ENCODE data around the gene COBL.

COBL gene

DNA sequence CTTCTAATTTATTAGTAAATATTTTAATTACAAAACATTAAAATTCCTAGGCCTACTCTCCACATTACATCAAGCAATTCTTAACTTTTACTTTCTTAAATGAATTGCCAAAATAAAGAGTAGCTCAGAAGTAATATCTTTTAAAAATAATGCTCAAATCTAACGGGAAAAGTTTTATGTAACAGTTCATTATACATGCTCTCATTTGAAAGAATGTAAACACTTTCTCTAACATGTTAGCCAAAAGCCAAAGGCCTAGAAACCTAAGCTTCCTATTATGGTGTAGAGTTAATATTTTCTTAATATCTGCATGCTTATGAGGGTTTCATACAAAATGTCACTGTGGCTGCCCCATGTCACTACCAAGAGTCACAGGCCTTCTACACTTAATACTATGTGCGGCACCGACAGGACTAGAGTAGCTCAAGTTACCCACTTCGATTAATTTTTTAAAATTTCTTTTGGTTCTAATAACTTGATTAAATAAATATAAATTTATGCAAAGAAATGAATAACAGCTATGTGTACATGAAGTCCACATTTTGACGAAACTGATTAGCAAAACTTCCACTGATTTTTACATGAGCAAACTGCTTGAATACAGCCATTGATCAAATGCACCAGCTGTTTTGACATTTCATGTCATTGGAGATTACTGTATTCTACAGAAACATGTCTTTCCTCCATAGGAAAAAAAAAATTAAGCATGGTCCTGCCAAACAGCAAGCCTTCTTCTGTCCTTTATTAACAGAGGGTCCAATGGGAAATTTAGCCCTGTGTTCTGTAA, 3.5 kb downstream of the COBL start:
- no peak for DNase-seq (ENCODE audit: low read depth)
- no peak overlapping the region for H3K4me3 ChIP-seq (ENCODE audit: low read length)
- TF ChIP-seq, protein P1, sequence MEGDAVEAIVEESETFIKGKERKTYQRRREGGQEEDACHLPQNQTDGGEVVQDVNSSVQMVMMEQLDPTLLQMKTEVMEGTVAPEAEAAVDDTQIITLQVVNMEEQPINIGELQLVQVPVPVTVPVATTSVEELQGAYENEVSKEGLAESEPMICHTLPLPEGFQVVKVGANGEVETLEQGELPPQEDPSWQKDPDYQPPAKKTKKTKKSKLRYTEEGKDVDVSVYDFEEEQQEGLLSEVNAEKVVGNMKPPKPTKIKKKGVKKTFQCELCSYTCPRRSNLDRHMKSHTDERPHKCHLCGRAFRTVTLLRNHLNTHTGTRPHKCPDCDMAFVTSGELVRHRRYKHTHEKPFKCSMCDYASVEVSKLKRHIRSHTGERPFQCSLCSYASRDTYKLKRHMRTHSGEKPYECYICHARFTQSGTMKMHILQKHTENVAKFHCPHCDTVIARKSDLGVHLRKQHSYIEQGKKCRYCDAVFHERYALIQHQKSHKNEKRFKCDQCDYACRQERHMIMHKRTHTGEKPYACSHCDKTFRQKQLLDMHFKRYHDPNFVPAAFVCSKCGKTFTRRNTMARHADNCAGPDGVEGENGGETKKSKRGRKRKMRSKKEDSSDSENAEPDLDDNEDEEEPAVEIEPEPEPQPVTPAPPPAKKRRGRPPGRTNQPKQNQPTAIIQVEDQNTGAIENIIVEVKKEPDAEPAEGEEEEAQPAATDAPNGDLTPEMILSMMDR (IDR thresholded peaks at IDR 0.05; ENCODE audit: insufficient read depth, low read depth, low read length, missing control alignments): no peak

DNA sequence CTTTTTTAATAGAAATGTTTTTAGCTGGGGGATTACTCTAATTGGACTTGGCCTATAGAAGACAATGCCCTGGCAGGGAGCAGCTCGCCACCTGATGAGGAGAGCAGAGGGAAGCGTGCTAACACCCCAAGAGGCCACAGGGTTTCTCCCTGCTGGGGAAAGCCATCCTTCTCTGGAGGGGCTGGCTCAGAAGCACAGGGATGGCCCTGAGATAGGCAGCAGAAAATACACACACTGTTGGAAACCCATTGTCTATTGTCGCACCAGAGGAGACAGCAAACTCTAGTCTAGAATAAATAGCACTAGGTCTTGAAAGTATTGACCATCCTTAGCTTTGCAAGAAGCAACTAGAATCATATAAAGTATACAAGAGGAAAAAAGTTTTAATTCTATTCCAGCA, 5.4 kb downstream of the COBL start:
- no peak overlapping the region for H3K4me3 ChIP-seq (ENCODE audit: low read length)
- no peak for DNase-seq (ENCODE audit: low read depth)
- TF ChIP-seq, protein P1 (IDR thresholded peaks at IDR 0.05; ENCODE audit: insufficient read depth, low read depth, low read length, missing control alignments): no peak

DNA sequence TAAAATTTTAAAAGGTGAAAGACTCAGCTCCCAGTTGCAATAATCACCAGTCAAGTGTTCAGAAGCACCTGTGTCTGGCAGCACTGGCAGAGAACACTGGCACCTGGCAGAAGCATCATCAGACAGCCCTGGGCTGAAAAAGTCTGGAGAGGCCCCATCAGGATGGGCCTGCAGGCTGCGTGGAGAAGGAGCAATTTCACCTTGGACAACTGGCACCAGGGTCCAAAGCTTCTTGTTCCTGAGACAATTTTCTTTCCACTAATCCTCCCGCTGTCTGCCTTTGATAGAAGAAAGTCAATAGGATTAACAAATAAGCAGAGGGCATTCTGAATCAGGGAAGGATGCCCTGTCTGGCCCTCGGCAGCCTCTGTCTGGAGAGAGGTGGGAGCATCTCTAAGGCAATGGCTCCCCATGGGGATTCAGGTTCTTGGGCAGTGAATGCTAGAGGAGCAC, 6.5 kb downstream of the COBL start:
- TF ChIP-seq, protein P1 (IDR thresholded peaks at IDR 0.05; ENCODE audit: insufficient read depth, low read depth, low read length, missing control alignments): no peak
- no peak for DNase-seq (ENCODE audit: low read depth)
- H3K4me3 ChIP-seq (ENCODE audit: low read length): no peak overlapping the region

DNA sequence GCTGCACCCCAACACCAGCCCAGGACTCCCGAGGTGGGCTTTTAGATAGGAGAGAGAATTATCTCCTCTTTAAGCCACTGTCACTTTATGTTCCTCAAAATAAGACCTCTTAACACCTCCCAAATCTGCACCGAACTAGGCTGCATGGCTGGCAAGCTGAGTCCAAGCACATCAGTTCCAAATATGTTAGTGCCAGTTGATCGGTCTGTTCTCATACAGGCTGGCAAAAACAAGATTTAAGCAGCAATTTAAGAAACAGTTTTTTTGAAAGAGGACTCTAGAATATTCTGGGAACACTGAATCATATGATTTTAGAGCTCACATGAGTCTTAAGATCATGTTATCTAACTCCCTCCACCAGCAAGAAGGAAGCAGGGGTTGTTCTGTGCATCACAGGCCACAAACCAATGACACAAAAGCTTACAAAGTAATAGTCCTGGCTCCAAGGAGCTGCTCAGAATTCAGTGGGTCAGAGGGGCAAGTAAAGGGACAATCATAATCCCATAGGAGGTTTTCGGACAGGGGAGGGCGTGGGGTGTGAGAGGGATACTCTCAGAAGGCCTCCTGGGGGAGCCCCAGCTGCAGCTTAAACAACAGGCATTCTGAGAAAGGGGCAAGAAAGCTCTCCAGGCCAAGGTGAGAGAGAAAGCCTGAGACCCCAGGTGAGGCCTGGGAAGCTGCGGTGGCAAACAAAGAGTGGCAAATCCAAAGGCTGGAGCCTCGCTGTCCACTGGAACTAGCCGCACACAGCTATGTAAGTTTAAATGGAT, 7.1 kb downstream of the COBL start:
- H3K4me3 ChIP-seq (ENCODE audit: low read length): no peak overlapping the region
- DNase-seq (ENCODE audit: low read depth): no peak
- TF ChIP-seq, protein P1 (IDR thresholded peaks at IDR 0.05; ENCODE audit: insufficient read depth, low read depth, low read length, missing control alignments): no peak

DNA sequence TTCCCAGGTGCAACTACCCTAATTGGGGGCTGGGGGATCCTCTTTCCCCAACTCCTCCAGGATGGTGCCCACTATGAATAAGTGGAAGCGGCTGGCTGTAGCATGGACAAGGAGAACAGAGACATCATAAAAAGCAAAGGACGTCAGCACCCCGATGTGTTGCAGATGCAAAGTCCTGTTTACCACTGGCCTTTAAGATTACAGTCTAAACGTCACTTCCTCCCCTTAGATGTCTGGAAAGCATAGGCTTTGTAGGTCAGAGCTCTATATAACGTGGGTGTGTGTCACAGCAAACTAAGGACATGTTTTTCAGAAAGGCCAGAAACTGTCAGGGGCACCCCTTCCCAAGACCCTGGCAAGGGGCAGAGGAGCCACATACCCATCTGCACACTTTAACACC, 7.9 kb downstream of the COBL start:
- no peak for DNase-seq (ENCODE audit: low read depth)
- TF ChIP-seq, protein P1 (IDR thresholded peaks at IDR 0.05; ENCODE audit: insufficient read depth, low read depth, low read length, missing control alignments): no peak
- H3K4me3 ChIP-seq (ENCODE audit: low read length): no peak overlapping the region

DNA sequence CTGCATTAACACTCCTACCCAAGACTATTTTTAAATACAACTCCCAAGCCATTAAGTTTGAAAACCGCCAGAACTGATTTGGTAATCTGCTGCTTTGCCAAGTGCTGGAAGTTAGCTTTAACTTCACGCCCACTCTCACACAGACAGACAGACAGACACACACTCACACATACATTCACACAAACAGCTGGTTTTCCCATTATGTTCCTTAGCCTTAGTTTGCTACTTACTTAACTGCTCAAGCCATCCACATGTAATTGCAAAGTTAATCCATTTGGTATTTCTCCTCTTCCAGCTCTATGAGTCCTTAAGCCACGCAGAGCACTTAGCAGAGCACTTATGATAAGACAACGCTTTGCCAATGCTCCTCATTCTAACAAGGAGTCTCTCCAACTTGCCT, 8.3 kb downstream of the COBL start:
- TF ChIP-seq, protein P1 (IDR thresholded peaks at IDR 0.05; ENCODE audit: insufficient read depth, low read depth, low read length, missing control alignments): no peak
- DNase-seq (ENCODE audit: low read depth): no peak
- no peak overlapping the region for H3K4me3 ChIP-seq (ENCODE audit: low read length)
